ENCODE measurements around the gene PPIL1.

DNA sequence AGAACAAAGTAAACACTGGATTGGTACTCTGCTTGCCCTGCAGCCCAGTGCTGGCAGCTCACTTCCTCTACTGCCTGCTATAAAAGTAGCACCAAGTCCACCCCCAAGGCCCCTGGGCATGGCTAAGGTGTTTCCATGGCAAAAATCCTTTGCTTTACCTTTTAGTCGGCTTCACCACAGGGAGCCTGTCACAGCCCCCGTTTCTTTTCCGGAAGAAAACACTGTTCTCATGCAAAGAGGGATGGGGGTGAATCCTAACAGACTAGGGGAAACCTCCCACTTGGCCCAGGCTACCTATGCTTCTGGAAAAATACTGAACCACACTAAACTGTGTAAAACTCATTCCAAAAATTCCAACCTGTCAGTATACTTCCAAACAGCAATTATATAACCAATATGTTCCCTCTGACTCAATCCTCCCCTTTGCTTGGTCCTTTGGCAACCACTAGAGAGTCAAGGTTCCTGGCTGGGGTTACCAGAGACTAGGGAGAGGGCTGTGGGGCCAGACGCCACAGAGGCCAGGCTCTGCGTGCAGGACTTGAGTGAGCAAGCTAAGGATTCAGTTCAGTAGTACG, 16.1 kb downstream of the PPIL1 start:
- TF ChIP-seq CTCF (optimal IDR thresholded peaks at IDR 0.05 in 1 of 3, IDR thresholded peaks at IDR 0.05 in 1 of 3, conservative IDR thresholded peaks at IDR 0.05 in 1 of 3; ENCODE audit: extremely low read depth in 1 of 3, insufficient read depth in 2 of 3, low read length in 3 of 3) (no peak), EZH2 (IDR thresholded peaks at IDR 0.05; ENCODE audit: low read length) (no peak)

Measured in keratinocyte (primary cell).